Peyer's patch (tissue), 4 donors: ENCODE measurements around the gene CKS1B.

Experiments used
- POLR2A ChIP-seq, 2 donors: fragments of 450-650 bp; IDR thresholded peaks; one replicate each; pipeline ENCODE4 v1.5.1; 2017; ENCODE audit warnings: antibody characterized with exemption in 2 of 2, mild to moderate bottlenecking in 2 of 2, moderate library complexity in 2 of 2
- TF ChIP-seq, protein P1 (sequence below), 6 experiments: fragments of 450-650 bp in 4 of 6; fragments of 200-600 bp in 2 of 6; sonication (generic) in 1 of 6; IDR thresholded peaks; one replicate each; pipeline ENCODE4 v1.5.1; 2017 to 2019; ENCODE audit warnings: antibody characterized with exemption in 6 of 6, mild to moderate bottlenecking in 3 of 6, moderate library complexity in 1 of 6

DNA sequence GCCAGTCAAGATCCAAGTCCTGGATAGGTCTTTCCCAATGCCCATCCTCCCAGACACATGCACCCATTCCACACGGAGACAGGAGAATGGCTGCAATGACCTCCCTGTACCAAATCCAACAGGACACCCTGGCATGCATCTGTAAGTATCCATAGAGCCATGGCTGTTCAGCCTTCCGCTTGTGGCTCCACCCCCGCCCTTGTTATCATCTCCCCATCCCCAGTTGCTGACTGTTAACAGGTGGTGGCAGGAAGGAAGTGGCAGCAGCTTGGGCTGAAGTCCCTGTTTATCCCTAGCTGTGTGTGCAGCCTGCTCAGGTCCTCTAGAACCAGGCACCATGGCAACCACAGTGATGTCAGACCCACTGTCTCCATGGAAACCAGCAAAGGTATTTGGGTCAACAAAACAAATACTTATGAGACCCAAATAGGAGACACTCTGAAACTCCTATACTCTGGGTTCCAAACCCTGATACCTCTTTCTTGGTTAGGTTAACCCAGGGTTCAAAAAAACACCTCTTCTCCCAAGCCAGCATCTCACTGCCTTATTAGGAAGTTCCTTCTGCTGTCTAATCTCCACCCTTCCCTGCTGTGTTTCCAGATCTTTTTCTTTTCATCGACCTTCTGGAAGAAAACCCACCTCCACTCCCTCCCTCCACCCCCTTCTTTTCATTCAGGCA is 19.3 kb upstream of the CKS1B start:
- TF ChIP-seq, protein P1, sequence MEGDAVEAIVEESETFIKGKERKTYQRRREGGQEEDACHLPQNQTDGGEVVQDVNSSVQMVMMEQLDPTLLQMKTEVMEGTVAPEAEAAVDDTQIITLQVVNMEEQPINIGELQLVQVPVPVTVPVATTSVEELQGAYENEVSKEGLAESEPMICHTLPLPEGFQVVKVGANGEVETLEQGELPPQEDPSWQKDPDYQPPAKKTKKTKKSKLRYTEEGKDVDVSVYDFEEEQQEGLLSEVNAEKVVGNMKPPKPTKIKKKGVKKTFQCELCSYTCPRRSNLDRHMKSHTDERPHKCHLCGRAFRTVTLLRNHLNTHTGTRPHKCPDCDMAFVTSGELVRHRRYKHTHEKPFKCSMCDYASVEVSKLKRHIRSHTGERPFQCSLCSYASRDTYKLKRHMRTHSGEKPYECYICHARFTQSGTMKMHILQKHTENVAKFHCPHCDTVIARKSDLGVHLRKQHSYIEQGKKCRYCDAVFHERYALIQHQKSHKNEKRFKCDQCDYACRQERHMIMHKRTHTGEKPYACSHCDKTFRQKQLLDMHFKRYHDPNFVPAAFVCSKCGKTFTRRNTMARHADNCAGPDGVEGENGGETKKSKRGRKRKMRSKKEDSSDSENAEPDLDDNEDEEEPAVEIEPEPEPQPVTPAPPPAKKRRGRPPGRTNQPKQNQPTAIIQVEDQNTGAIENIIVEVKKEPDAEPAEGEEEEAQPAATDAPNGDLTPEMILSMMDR (IDR thresholded peaks at IDR 0.05) = no peak
- peak in 1 of 2 donors; percentile 23 for TF ChIP-seq POLR2A (IDR thresholded peaks at IDR 0.05)
